Natural killer cell treated with Interleukin-12 subunit alpha and Interleukin-12 subunit beta and Interleukin-15 and Interleukin-18, amount 100 ng/mL, for 72 hours (primary cell): ENCODE measurements around the gene TIMM10B. TPM values are rescaled to one million over a fixed set of nuclear protein-coding genes. Genes with fewer than 3 reads are reported as not detected.
"Not testable (repeated sequence)": the region's sequence is repeated elsewhere in the genome, so short reads cannot be mapped to it uniquely, and the experiment has no call there.

Experiments
- ATAC-seq, 2 donors: fragments of 150-1000 bp; cut with Tn5 transposase in 1 of 2; sonication (Bioruptor Pico), chemical (Tn5 transposase) in 1 of 2; 2 replicates each; pipeline ENCODE4 v1.10.0; 2021
- DNase-seq: peaks from one replicate; pipeline ENCODE4 v3.0.0; 2022; ENCODE audit warnings: low spot score
- H3K27ac Mint-ChIP-seq, 2 donors: 1 replicate in 1 of 2; 2 replicates in 1 of 2; pipeline ENCODE4 v1.8.0; 2022; ENCODE audit warnings: mixed read lengths in 2 of 2, mild to moderate bottlenecking in 1 of 2, moderate library complexity in 1 of 2
- H3K27me3 Mint-ChIP-seq, 2 donors: 1 replicate in 1 of 2; 2 replicates in 1 of 2; pipeline ENCODE4 v1.8.0; 2022; ENCODE audit warnings: mixed read lengths in 2 of 2
- H3K36me3 Mint-ChIP-seq: one replicate; pipeline ENCODE4 v1.8.0; 2022; ENCODE audit warnings: mixed read lengths
- H3K4me1 Mint-ChIP-seq, 2 donors: 1 replicate in 1 of 2; 2 replicates in 1 of 2; pipeline ENCODE4 v1.8.0; 2022; ENCODE audit warnings: low read depth in 2 of 2, mixed read lengths in 2 of 2, mild to moderate bottlenecking in 1 of 2
- H3K4me3 Mint-ChIP-seq: one replicate; pipeline ENCODE4 v1.8.0; 2022; ENCODE audit warnings: mixed read lengths
- H3K9me3 Mint-ChIP-seq: 2 replicates; pipeline ENCODE4 v1.8.0; 2022; ENCODE audit warnings: mixed read lengths
- total RNA-seq, 2 donors: library from RNA; stranded (reverse); gene quantifications; one replicate each; pipeline ENCODE4 v1.2.3, GENCODE V29; 2022

TIMM10B gene
- total RNA-seq, 2 donors from 2014 or later, result 44.1 to 57.4 TPM

DNA sequence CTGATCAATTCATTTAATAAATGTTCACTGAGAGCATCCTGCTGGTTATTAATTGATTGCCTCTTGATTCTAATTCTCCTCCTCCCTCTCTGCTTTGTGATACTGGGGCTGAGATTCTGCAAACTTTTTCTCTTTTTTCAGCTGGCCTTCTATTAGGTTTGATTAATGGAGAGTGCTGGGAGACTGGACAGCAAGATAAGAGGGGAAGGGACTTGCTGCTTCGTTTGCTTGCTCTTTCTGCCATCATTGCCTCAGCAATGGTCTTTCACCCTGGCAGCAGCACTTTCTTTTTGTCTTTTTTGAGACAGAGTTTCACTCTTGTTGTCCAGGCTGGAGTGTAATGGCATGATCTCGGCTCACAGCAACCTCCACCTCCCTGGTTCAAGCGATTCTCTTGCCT lies 22.9 kb downstream of the TIMM10B start:
- Mint-ChIP-seq H3K9me3 (no peaks in the 10 kb centered on the region), H3K4me3 (no peak overlapping the region), H3K4me1 (peaks cover 0 to 7% of the 10 kb centered on the region in 2 donors), H3K27me3 (no peaks in the 10 kb centered on the region), H3K27ac (no peak overlapping the region), H3K36me3 (peaks cover 15% of the 10 kb centered on the region)
- DNase-seq, result no peak
- no peak for ATAC-seq

DNA sequence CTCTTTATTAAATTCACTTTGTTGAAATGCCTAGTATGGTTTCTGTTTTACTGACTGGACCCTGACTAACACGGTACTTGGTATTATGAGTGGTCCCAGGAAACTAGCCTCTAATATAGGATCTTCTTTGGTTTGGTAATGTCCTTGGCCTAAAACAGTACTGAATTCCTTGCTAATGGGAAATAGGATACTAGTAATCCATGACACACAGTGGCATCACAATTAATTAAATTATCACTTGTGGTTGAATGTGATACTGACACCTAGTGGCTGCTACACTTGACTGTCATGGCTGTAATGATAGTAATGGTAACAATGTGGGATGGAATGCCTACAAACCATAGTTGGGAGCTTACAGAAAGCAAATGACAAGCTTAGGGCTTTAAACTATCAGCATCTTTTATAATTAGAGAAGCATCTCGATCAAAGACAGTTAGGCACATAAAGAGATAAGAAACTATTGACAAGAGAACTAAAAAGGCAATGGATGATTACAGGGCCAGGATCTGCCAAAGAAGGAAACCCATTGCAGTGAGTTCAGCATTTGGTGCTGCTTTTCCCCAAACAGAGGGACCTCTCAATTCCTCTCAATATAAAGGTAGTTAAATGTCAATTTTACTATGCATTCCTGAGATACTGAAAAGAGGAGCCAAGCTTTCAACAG lies 24.4 kb downstream of the TIMM10B start:
- Mint-ChIP-seq H3K9me3 (no peaks in the 10 kb centered on the region), H3K27me3 (no peaks in the 10 kb centered on the region), H3K36me3 (peaks cover 15% of the 10 kb centered on the region), H3K27ac (no peak overlapping the region), H3K4me3 (no peak overlapping the region), H3K4me1 (peaks cover 0 to 5% of the 10 kb centered on the region in 2 donors)
- ATAC-seq (no peak), DNase-seq (no peak)

DNA sequence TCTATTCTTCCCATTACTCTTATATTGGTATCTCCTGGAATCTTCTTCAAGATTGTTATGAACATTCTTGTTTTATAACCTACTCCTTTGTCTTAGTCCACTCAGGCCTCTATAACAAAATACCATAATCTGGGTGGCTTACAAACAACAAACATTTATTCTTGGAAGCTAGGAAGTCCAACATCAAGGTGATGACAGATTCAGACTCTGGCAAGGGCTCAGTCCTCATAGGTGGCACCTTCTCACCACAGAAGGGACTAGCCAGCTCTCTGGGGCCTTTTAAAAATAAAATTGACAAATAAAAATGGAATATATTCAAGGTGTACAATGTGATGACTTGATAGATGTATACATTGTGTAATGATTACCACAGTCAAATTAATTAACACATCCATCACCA lies 35.6 kb downstream of the TIMM10B start:
- H3K9me3 Mint-ChIP-seq, result no peaks in the 10 kb centered on the region
- no peaks in the 10 kb centered on the region for H3K4me1 Mint-ChIP-seq
- ATAC-seq, result no peak
- H3K36me3 Mint-ChIP-seq, result no peaks in the 10 kb centered on the region
- no peak overlapping the region for H3K27ac Mint-ChIP-seq
- DNase-seq, result no peak
- no peaks in the 10 kb centered on the region for H3K27me3 Mint-ChIP-seq
- H3K4me3 Mint-ChIP-seq, result no peak overlapping the region

DNA sequence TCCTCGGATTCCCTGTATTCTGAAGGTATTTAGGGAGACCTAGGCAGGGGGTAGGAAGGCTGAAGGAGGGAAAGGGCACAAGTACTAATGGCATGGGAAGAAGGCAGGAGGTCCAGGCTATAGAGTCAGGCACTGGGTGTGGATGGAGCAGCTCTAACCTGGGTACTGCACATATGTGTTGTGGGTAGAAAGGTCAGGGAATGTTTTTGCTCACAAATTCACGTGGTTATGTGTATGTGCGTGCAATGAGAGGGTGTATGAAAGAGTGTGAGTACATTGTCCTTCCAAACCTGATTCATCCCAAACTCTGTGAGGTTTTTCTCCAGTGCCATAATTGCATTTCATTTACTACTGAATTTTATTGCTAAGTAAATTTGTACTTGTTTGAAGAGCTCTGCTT lies 39.0 kb downstream of the TIMM10B start:
- Mint-ChIP-seq H3K27ac (no peak overlapping the region), H3K4me3 (no peak overlapping the region), H3K36me3 (no peaks in the 10 kb centered on the region), H3K27me3 (no peaks in the 10 kb centered on the region), H3K9me3 (no peaks in the 10 kb centered on the region), H3K4me1 (no peaks in the 10 kb centered on the region)
- DNase-seq, result no peak
- ATAC-seq, result no peak

DNA sequence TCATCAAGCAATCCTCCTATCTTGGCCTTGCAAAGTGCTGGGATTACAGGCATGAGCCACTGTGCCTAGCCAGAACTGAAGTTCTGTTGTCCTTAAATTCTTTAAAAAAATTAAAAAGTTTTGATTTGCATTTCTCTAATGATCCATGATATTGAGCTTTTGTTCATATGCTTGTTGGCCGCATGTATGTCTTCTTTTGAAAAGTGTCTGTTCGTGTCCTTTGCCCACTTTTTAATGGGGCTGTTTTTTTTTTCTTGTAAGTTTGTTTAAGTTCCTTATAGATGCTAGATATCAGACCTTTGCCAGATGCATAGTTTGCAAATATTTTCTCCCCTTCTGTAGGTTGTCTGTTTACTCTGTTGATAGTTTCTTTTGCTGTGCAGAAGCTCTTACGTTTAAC lies 40.6 kb downstream of the TIMM10B start:
- H3K36me3 Mint-ChIP-seq, DNase-seq, ATAC-seq, H3K27ac Mint-ChIP-seq, H3K27me3 Mint-ChIP-seq, H3K9me3 Mint-ChIP-seq, H3K4me3 Mint-ChIP-seq: not testable (repeated sequence)
- peaks cover 8 to 11% of the 10 kb centered on the region in 2 donors for H3K4me1 Mint-ChIP-seq

DNA sequence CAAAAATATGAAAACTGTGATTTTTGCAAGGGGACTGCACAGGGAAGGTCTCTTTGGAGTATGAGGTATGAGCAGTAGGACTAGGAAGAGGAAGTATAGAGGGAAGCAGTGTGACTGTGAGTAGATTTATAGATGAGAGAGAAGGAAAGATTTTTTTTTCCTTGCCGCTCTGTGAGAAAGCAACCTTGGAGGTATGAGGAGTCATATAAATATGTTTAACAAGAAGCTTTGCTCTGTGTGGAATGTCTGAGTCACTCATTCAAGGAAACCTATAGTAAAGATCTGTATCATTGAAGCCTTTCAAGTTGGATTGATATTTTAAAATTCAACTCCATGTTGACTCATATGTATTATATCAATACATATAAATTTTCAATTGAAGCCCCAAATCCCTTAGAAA lies 42.0 kb downstream of the TIMM10B start:
- Mint-ChIP-seq H3K9me3 (no peaks in the 10 kb centered on the region), H3K4me1 (peaks cover 10 to 11% of the 10 kb centered on the region in 2 donors), H3K4me3 (no peak overlapping the region), H3K36me3 (no peaks in the 10 kb centered on the region), H3K27ac (no peak overlapping the region), H3K27me3 (no peaks in the 10 kb centered on the region)
- DNase-seq (no peak), ATAC-seq (no peak)

DNA sequence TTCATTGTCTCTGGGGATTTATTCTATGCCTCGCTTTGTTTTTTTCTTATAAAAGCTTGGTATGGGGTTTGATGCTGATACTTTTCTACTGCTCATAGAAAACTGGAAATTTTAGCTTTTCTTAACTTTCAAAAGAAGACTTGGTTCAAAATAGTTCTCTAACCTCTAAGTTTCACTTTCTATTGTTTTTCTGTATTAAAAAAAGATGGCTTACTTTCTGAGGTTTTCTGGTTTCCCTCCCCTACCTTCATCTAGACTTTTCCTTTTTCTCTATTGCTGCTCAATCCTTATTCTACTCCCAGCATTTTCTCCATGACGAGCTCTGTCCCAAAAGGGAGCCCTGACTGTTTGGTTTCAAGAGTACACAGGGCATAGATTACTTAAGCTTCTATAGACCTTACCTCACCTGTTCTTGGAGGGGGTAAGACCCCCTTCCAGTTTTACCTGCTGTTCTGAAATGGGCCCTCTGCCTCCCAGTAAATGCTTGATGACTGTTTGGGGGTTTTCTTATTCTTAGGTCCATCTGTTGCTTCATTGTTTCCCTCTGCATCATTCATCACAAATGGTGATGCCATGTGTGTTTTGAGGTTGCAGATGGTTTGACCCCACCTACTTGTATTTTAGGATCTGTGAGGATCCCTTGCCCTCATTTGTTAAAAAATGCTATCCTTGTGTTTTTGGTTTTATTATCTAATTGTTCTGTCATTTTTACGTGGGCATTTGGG lies 45.3 kb downstream of the TIMM10B start:
- ATAC-seq (no peak), DNase-seq (no peak)
- Mint-ChIP-seq H3K4me1 (peaks cover 10 to 11% of the 10 kb centered on the region in 2 donors), H3K36me3 (no peaks in the 10 kb centered on the region), H3K4me3 (peak overlapping the region; percentile 7), H3K27ac (peak overlapping the region in 1 of 2 donors; percentile 82), H3K9me3 (no peaks in the 10 kb centered on the region), H3K27me3 (no peaks in the 10 kb centered on the region)

DNA sequence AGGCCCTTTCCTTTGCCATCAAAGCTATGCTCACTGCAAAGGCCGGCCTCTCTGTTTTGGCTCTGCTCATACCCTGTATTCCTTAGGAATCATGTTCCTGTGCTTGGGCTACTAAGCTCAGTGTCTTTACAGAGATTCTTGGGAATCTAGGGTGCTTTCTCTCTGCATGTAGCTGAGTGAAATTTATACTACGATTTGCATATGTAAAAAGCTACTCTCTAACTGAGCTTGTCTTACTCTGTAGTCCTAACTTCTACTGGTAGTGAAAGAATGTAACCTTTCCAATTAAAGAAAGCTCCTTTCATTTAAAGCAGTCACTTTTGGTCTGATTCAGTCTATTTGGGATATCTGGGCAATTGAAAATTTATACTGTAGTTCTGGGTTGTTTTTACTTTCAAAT lies 48.0 kb downstream of the TIMM10B start:
- Mint-ChIP-seq H3K27ac (no peak overlapping the region), H3K4me3 (no peak overlapping the region), H3K9me3 (no peaks in the 10 kb centered on the region), H3K4me1 (peaks cover 10 to 11% of the 10 kb centered on the region in 2 donors), H3K36me3 (no peaks in the 10 kb centered on the region), H3K27me3 (no peaks in the 10 kb centered on the region)
- ATAC-seq (no peak), DNase-seq (no peak)

DNA sequence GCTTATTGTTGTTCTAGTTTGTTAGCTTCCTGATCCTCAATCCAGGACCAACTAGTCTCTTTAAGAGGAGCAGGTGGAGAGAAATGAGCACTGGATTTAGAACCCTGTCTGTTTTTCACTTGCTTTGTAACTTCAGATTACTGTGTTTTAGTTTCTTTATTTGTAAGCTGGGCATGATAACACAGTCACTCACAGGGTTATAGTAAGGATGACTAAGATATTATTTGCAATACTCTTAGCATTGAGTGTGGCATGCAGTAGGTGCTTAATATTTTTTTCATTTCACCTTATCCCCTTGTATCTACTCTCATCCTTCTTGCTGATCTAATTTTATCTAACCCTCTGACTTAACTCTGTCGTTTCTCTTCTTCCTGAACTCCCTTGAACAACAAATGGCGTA lies 49.5 kb downstream of the TIMM10B start:
- no peak overlapping the region for H3K4me3 Mint-ChIP-seq
- H3K27ac Mint-ChIP-seq, result no peak overlapping the region
- no peak for DNase-seq
- H3K27me3 Mint-ChIP-seq, result no peaks in the 10 kb centered on the region
- H3K9me3 Mint-ChIP-seq, result no peaks in the 10 kb centered on the region
- peaks cover 10 to 11% of the 10 kb centered on the region in 2 donors for H3K4me1 Mint-ChIP-seq
- no peak for ATAC-seq
- H3K36me3 Mint-ChIP-seq, result peaks cover 6% of the 10 kb centered on the region

DNA sequence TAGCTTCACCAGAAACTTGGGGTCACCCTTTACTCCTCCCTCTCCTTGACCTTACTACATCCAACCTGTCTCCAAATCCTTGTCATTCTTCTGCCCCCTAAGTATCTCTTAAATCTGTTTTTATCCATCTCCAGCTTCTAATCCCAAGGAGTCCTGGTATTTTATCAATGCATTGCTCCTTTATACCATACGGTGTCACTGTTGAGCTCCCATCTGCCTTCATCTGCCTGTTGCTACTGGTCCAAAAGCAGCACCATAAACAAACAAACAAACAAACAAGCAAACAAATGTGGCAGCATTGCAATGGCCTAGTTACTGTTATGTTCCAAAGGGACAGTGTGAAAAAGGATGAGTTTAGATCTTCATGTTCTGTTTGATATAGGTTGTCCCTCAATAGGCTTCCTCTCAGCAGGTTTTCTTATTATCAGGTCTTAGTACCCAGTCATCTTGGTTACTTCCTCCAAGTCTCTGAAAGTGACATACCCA lies 50.0 kb downstream of the TIMM10B start:
- Mint-ChIP-seq H3K27me3 (no peaks in the 10 kb centered on the region), H3K4me1 (peaks cover 6 to 8% of the 10 kb centered on the region in 2 donors), H3K36me3 (peaks cover 6% of the 10 kb centered on the region), H3K4me3 (no peak overlapping the region), H3K27ac (no peak overlapping the region), H3K9me3 (no peaks in the 10 kb centered on the region)
- DNase-seq, result no peak
- ATAC-seq, result peak in 1 of 2 donors; percentile 50

Other genes starting within 250 kb of the TIMM10B start
- gene FHIP1B, start 246.9 kb upstream of the TIMM10B start, total RNA-seq, result 10 to 100 TPM; 45.6 to 52.2 TPM
- not detected for gene CNGA4, start 242.4 kb upstream of the TIMM10B start, total RNA-seq
- gene CCKBR, start 221.7 kb upstream of the TIMM10B start, total RNA-seq, result not detected
- gene CAVIN3, start 161.0 kb upstream of the TIMM10B start, total RNA-seq, result under 1 TPM in 1 of 2 donors, not detected in 1; 0.78 TPM
- gene SMPD1, start 91.0 kb upstream of the TIMM10B start, total RNA-seq, result 10 to 100 TPM; 26.4 to 29.1 TPM
- gene APBB1, start 62.4 kb upstream of the TIMM10B start, total RNA-seq, result 10 to 100 TPM; 25.5 to 27.5 TPM
- gene HPX, start 40.5 kb upstream of the TIMM10B start, total RNA-seq, result under 1 TPM; 0.76 to 0.92 TPM
- gene TRIM3, start 7.6 kb upstream of the TIMM10B start, total RNA-seq, result 1 to 10 TPM; 6.1 to 7.7 TPM
- gene ARFIP2, start 170 bp upstream of the TIMM10B start, total RNA-seq, result 10 to 100 TPM; 50.8 to 71.7 TPM
- gene DNHD1, start 15.8 kb downstream of the TIMM10B start, total RNA-seq, result 10 to 100 TPM; 22.4 to 53.6 TPM
- 10 to 100 TPM; 33.8 to 42.0 TPM for gene RRP8, start 122.1 kb downstream of the TIMM10B start, total RNA-seq
- 100 to 1,000 TPM in 1 of 2 donors, 10 to 100 TPM in 1; 91.8 to 142 TPM for gene ILK, start 122.3 kb downstream of the TIMM10B start, total RNA-seq
- gene TAF10, start 130.7 kb downstream of the TIMM10B start, total RNA-seq, result 100 to 1,000 TPM; 118 to 152 TPM
- 10 to 100 TPM; 48.6 to 92.4 TPM for gene TPP1, start 137.9 kb downstream of the TIMM10B start, total RNA-seq
- gene DCHS1, start 174.3 kb downstream of the TIMM10B start, total RNA-seq, result 1 to 10 TPM in 1 of 2 donors, under 1 TPM in 1; 0.73 to 1.6 TPM
- 10 to 100 TPM; 69.1 to 70.1 TPM for gene MRPL17, start 201.8 kb downstream of the TIMM10B start, total RNA-seq